Gastrocnemius medialis (tissue), 4 donors: ENCODE results near the gene NCOR2.
A peak's percentile ranks its signal among the peaks of the same experiment; 100 is the strongest.

Experiments used
- POLR2A ChIP-seq, 2 donors: fragments of 450-650 bp; IDR thresholded peaks; one replicate each; pipeline ENCODE4 v1.6.1; 2017; ENCODE audit warnings: antibody characterized with exemption in 2 of 2, mild to moderate bottlenecking in 2 of 2, moderate library complexity in 2 of 2
- TF ChIP-seq, protein P1 (sequence below), 5 experiments: fragments of 450-650 bp in 3 of 5; fragments of 200-600 bp in 2 of 5; sonication (generic) in 2 of 5; IDR thresholded peaks in 4 of 5; conservative IDR thresholded peaks in 1 of 5; 1 replicate in 4 of 5; 2 replicates in 1 of 5; pipeline ENCODE4 v1.5.1; 2016 to 2019; ENCODE audit warnings: antibody characterized with exemption in 5 of 5, mild to moderate bottlenecking in 3 of 5, moderate library complexity in 3 of 5

DNA sequence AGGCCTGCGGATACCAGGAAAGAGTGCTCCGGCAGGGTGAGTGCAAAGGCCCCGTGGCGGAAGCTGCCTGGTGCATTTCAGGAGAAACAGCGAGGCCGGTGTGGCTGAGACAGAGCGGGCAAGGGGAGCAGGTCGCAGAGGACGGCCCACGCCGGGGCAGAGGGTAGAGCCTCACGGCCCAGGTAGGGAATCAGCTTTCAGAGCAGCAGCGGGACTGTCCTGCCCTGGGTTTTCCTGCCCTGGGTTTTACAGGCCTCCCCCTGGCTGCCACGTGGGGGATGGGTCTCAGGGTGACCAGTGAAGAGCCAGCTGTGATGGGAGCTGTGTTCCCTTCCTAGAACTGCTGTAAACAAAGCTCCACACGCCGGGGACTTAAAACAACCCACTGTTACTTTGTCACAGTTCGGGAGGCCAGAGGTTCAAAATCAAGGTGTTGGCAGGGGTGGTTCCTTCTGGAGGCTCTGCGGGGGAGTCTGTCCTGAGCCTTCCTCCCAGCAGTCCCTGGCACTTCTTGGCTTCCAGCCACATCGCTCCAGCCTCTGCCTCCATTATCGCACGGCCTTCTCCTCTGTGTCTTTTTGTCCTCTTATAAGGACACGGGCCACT lies 10.4 kb downstream of the NCOR2 start:
- TF ChIP-seq POLR2A (IDR thresholded peaks at IDR 0.05) = no peak
- TF ChIP-seq, protein P1, sequence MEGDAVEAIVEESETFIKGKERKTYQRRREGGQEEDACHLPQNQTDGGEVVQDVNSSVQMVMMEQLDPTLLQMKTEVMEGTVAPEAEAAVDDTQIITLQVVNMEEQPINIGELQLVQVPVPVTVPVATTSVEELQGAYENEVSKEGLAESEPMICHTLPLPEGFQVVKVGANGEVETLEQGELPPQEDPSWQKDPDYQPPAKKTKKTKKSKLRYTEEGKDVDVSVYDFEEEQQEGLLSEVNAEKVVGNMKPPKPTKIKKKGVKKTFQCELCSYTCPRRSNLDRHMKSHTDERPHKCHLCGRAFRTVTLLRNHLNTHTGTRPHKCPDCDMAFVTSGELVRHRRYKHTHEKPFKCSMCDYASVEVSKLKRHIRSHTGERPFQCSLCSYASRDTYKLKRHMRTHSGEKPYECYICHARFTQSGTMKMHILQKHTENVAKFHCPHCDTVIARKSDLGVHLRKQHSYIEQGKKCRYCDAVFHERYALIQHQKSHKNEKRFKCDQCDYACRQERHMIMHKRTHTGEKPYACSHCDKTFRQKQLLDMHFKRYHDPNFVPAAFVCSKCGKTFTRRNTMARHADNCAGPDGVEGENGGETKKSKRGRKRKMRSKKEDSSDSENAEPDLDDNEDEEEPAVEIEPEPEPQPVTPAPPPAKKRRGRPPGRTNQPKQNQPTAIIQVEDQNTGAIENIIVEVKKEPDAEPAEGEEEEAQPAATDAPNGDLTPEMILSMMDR (IDR thresholded peaks at IDR 0.05 in 4 of 5, conservative IDR thresholded peaks at IDR 0.05 in 1 of 5) = peak in 1 of 5 experiments; percentile 13
